Stimulated activated CD8-positive, alpha-beta memory T cell treated with anti-CD3 and anti-CD28 coated beads, Interleukin-4, amount 100 ng/mL, for 4 hours (primary cell): Measurements from ENCODE around the gene ADRA2B.

Experiments
- DNase-seq, 2 donors: peaks; one replicate each; pipeline ENCODE4 v3.0.0-alpha.2; 2020; ENCODE audit warnings: low read depth in 2 of 2, low spot score in 1 of 2

ADRA2B gene

DNA sequence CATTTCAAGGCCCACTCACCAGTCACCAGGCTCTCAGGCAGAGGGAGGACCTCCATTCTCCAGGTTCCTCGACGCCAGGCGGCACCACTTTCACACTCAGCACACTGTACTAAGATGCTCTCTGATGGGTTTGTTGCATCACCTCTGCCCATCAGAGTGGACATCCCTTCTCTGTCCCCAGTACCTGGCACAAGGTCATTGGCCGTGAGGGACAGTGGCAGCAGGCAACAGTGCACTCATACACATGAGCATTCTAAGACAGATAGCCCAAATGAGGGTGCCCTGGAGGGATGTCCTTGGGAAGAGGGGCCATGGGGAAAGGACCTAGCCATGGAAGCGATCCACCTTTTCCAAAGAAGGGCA, 3.0 kb upstream of the ADRA2B start:
- no peak for DNase-seq

DNA sequence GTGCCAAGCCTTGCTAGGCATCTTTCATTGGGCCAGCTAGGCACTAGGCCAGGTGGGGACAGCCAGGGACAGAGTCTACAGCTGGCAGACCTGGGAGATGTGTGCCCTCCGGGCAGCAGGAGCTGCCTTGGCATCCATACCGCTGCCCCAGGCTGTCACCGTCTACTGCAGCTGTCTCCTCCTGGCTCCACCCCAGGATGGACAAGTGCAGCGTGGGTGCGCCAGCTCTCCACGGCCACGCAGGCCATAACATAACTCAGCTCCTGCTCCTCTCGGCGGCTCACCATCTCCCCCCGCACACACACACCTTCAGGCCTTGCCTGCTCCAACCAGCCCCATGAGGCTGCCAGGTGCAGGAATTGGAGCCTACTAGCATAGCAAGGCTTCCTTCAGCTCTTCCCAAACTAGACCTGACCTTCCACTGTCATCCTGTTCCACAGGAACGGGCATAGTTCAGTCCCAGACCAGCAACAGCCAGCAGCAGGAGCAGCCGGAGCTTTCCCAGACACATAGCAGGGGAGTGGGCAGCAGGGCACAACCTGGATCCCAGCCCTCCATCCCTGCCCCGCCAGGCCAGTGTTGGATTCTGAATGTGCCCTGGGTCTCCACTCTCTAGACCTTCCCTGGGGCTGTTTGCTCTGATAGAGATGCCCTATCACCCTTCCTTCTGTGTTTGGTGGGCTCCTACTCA, 2.5 kb upstream of the ADRA2B start:
- no peak for DNase-seq

GRCh38 chr2:96117701-96118588, 1.6 kb upstream of the ADRA2B start:
- no peak for DNase-seq

GRCh38 chr2:96116879-96117533, 635 bp upstream of the ADRA2B start:
- no peak for DNase-seq

DNA sequence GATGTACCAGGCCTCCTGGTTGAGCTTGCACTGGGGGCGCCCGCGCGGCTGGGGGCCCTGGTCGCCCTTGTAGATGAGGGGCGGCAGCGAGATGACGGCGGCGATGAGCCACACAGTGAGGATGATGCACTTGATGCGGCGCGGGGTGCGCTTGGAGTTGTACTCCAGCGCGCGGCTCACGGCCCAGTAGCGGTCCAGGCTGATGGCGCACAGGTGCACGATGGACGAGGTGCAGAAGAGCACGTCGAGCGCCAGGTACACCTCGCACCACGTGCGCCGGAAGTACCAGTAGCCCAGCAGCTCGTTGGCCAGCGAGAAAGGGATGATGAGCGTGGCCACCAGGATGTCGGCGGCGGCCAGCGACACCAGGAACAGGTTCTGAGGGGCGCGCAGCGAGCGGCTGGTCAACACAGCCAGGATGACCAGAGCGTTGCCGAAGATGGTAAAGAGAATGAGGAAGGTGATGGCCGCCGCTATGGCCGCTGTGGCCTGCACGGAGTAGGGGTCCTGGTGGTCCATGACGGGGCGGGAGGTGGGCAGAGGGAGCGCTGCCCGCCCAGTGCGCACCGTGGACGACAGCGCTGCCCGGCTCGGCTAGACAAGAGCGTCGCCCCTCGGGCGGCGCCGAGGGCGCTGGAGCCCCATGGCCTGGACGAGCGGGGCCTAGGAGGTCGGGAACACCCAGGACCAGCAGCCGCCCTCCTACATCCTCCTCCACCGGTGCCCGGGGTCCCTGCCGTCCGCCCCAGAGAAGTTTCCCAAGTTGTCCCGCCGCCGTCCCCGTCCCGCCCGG, 544 bp downstream of the ADRA2B start:
- DNase-seq = no peak

GRCh38 chr2:96114903-96115581, 1.3 kb downstream of the ADRA2B start:
- DNase-seq = no peak

DNA sequence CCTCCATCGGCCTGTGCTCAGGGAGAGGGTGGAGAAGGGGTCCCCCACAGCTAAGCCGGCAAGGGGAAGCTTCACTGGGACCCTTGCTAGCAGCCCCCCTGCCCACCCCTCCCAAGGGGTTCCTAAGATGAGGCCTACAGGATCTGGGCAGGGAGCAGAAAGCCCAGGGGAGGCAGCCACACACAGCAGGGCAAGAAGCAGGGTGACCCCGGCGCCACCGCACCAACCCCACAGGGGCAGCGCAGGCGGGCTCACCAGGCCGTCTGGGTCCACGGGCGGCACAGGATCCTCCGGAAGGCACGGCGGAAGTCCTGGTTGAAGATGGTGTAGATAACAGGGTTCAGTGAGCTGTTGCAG, 1.8 kb downstream of the ADRA2B start:
- no peak for DNase-seq

GRCh38 chr2:96113951-96114350, 2.4 kb downstream of the ADRA2B start:
- DNase-seq = no peak

DNA sequence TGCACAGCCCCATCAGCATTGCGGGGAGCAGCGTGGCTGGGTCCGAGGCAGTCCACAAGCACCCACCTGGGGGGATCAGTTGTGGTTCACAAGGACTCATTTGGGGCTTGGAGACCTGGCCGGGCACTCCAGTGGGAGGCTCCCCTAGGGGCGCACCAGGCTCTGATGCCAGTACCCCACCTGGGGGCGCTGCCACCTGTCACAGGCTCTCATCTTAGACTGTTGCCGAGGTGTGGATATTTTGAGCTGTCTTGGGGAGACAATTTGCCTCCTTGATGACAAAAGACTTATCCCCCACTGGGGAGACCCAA, 3.0 kb downstream of the ADRA2B start:
- DNase-seq = no peak

DNA sequence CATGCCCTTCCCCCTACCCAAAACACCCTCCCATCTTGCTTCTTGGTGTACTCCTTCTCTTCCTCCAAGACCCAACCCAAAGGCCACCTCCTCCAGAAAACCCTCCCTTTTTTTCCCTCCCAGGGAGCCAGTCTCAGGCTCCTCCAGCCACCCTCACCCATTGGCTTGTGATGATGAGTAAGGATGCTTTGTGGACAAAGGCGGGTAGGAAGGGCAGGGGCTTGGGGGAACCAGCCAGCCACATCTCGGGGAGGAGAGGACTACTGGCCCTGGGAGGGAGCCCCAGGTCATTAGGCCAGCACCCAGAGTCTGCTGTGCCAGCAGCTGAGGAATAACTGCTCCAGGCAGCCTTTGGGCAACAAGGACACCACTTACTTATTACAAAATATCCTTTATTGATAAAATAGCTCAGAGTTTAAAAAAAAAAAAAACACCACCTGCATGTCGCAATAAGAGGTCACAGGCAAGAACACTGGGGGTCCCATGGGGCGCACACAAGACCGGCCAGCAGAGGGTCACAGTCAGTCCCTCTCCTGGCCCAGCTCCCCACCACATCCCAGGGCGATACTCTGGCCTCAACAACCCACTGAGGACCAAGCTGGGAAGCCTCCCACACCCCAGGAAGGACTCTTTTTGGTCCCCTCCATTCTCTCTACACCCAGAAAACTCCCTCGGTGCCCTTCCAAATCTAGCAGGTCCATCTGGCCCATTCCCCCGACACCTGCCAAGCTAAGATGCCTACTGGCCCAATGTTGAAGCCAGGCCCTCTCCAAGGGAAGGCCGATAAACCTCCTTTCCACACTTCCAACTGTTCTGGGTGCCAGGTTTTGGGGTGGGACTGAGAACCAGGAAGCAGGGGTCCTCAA, 3.6 kb downstream of the ADRA2B start:
- no peak for DNase-seq

GRCh38 chr2:96111823-96112500, 4.4 kb downstream of the ADRA2B start:
- DNase-seq = no peak

DNA sequence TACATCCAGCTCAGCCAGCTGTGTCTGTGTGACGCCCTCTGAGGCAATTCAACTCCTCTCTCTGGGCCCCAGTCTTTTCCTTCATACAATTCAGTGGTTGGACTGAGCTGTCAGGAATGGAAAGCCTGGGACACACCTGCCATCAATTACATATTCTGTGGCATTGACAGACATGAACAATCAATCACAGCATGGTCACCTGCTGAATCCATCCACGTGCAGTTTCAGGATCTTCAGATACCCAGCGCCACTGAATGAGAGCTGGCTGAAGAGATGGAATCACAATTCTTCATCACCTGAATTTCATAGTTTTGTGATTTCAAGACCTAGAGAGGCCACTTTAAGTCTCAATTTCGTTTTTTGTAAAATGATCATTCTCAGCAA, 5.1 kb downstream of the ADRA2B start:
- DNase-seq = no peak

GRCh38 chr2:96110621-96111256, 5.6 kb downstream of the ADRA2B start:
- DNase-seq = no peak

GRCh38 chr2:96109931-96110511, 6.3 kb downstream of the ADRA2B start:
- DNase-seq = no peak

GRCh38 chr2:96109361-96109680, 7.0 kb downstream of the ADRA2B start:
- DNase-seq = no peak

GRCh38 chr2:96108541-96109360, 7.6 kb downstream of the ADRA2B start:
- no peak for DNase-seq

DNA sequence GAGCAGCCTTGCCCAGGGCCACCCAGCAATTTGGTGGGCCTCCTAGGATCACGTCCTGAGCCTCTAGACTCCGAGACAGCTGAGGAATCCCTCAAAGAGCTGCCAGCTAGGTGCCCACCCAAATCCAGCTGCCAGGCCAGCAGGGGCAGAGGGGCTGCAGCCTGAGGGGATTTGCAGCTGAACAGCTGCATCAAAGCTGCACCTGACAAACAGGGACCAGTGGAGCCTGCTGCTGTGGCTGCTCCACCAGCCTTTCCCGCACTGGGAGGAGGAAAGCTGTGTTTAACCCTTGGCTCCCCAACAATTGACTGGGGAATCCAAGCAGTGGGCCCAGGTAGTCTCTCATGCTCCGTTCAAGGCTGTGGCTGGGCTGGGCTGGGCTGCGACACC, 8.2 kb downstream of the ADRA2B start:
- DNase-seq = no peak

- no peak for DNase-seq
Observed at GRCh38 chr2:96107708-96108065, 8.7 kb downstream of the ADRA2B start.
